Hematopoietic multipotent progenitor cell (in vitro differentiated cells): ENCODE measurements around the gene RELN. TPM values are rescaled to one million over a fixed set of nuclear protein-coding genes. Genes with fewer than 3 reads are reported as not detected.
A peak's percentile ranks its signal among the peaks of the same experiment; 100 is the strongest.

Experiments used
- DNase-seq, 3 donors: peaks; one replicate each; pipeline ENCODE4 v3.0.0-alpha.2; 2011 to 2015; ENCODE audit warnings: low read depth in 2 of 3, low spot score in 2 of 3
- total RNA-seq: library from RNA; depleted of rRNA; stranded (reverse); fragments of >200 nt; gene quantifications from one replicate; pipeline ENCODE4 v1.2.3, GENCODE V29; 2012

RELN gene
- total RNA-seq, 1 donor, result not detected

DNA sequence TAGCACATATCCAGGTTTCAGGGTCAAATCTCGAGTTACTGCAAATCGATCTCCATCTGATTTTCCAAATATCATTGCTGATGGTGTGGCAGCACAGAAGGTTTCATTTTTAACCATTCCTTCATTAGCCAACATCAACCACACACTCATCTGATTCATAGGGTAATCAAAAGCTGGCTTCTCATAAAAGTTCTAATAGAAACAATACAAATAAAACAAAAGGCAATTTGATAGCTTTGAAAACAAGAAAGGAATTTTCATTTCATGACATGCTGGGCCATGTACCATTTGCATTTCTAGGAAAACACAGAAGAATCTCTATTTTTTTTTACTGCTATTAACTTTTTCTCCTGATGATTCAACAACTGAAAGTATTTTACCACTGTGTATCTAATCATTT, 395.8 kb downstream of the RELN start:
- DNase-seq, result no peak

DNA sequence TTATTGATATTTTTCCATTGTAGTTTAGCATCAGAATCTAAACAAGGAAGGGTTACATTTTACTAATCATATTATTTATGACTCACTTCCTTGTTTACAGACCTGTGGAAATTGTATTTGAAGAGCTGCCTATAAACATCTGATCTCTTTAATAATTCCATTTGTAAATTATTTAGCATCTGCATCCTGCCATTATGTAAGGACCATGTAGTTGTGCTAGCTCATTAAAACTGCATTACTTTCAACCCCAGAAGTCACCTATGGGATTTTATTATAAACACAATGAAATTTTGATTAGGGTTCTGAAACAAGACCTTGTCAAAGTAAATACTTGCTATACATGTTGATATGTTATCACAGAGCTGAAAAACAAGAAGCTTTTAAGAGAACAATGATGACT, 396.6 kb downstream of the RELN start:
- DNase-seq, result no peak

DNA sequence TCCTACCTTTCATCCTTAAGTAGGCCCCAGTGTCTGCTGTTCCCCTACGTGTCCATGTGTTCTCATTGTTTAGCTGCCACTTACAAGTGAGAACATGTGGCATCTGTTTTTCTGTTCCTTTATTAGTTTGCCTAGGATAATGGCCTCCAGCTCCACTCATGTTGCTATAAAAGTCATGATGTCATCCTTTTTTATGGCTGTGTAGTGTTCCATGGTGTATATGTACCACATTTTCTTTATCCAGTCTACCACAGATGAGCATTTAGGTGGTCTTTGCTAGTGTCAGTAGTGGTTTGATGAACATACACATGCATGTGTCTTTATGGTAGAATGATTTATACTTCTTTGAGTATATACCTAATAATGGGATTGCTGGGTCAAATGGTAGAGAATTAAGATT, 397.3 kb downstream of the RELN start:
- DNase-seq, result no peak

DNA sequence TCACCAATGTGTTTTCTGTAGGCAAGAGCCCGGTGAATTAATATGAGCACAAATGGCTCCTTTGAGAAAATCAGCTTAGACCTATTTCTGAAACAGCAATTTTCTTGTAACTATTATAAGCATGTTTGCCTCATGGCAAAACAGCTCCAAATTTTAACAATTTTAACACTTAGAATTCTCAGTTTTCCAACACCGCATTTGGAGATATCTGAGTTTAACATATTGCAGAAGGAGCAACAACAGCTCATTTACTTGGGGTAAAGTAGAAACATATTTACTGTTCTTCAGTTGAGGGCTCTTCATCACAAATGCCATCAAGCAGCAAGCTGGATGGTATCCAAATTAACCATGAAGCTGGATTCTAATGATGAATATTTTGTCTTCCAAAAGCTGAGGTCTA, 409.4 kb downstream of the RELN start:
- no peak for DNase-seq

DNA sequence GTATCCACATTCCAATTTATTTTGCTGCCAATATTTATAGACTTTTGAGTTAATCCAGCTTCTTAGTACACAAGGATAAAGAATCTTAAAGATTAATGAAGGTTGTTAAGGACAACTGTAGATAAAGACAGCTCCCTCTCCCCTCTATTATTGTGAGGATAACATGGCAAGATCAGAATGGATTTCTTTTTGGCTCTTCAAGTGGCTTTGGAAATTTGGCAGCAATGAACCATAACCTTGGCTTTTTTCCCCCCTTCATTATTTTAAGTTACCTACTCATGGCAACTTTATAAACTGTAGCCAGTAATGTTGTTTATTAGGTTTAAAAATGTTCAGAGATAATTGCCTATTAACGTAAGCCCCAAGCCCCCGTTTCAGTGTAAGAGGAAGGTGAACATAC, 412.4 kb downstream of the RELN start:
- no peak for DNase-seq

DNA sequence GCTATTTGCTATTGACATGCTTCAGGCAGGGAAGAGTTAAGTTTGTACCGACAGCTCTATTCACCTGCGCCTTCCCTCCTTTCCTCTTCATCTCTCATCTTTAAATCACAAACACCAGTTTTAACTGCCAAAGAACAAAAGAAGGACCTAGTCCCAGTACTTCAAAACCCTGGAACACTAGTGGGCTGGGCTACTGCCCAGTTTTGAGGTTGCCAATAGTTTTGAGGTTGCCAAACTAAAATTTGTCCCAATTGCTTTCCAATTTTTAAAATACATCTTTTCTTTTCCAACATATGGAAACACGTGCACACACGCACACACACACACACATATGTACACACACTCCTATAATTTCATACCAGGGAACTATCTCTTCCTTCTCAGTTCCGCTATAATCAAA, 412.8 kb downstream of the RELN start:
- DNase-seq, result no peak

DNA sequence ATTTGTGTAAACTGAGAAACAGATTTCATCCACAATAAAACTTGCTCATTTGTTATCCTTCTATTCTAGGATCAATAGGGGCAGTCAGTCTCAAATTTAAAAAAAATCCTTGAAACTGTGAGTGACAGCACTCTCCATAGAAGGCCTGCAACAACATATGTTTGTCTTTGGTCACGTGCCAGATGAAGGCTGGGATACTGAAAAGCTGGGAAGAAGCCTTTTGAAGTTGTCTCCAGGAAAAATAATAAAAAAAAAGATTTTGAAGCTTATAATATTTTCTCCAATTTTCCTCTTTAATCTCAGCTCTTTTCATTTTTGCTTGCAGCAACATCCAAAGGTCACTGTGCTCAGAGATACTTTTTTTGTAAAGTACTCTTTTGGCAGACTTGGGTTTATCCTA, 414.9 kb downstream of the RELN start:
- DNase-seq, result no peak

DNA sequence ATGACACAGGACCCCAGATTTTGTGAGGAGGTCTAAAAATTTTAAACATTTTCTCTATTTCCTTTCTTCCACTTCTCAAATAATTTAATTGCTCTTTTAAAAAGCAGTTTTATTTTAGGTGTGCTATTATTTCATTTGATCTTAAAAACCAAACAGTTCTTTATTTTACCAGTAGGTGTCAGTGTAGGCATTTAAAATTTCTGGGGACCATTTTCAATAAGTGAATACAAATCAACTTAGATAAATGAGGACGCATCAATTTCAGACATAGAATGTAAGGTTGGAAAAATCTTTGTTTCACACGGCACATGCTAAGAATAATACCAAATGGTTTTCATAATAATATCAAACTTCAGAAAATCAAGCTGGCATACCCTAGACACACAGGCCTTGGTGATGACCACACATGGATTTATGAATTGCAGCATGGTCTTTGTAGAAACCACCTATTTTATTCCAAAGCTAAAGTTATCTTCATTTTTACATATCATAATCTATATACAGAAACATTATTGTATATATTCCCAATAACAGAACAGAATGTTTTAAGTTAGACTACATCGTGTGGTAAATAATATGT, 415.9 kb downstream of the RELN start:
- DNase-seq, result peak; percentile 2 to 59 (median 10)

DNA sequence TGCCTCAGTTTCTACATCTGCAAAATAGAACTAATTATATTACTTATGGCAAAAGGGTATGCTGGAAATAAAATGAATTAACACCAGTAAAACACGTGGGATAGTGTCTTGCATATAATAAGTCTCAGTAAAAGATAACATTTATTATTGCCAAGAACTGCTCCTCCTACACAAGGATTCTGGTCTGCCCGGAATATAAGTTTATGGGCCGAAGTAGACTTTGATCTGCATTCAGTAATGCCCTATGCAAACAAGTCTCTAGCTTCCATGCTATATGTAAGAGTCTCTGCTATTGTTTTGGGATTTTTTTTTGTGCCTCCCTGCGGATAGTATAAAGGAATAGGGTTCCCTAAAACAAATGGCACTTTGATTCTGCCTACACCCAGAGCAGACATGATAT, 417.9 kb downstream of the RELN start:
- DNase-seq, result no peak

DNA sequence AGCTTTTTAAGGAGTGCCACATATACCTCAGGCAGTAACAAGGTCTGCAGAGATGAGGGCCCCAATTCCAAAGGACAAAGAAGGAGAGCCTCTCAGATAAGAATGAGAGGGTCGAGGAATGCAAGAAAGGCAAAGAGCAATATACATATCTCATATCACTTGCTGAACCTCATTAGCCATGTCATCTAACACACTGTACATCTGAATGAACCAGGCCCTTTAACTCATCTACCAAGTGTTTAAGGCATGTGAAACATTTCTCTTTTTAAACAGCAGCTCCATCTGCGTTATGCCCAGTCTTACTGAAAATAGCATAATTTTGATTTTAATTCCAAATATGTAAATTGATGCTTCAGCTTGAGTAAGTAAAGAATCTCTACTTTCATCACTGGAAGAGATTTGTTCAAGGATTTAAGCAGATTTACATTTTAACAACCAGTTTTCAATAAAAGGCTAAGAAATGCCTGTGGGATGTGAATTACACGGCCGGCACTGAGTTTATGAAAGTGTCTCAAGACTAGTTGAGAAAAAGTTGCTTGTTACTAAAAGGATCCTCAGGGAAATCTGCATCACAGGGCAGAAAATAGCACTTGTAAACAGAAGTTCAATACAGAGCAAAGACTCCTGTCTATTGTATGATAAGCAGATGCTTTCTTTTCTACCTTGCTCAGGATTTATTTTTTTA, 419.7 kb downstream of the RELN start:
- DNase-seq, result no peak

DNA sequence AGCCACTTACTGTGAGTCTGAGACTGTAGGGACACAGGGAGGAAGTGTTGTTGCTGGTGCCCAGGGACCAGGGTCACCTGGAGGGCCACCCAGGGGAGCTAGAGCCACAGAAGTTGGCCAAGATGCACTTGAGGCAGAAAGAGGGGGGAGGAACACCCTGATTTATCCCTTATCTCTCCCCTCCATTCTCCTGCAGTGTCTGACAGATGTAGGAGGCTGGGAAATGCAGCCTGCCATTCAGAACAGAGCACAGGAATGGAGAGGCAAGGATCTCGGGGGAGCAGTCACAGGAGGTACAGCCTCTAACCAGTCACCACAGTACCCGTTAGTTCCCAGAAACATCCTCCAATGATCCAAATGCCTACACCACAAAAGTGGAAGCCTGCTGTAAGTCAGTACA, 425.0 kb downstream of the RELN start:
- DNase-seq, result no peak

DNA sequence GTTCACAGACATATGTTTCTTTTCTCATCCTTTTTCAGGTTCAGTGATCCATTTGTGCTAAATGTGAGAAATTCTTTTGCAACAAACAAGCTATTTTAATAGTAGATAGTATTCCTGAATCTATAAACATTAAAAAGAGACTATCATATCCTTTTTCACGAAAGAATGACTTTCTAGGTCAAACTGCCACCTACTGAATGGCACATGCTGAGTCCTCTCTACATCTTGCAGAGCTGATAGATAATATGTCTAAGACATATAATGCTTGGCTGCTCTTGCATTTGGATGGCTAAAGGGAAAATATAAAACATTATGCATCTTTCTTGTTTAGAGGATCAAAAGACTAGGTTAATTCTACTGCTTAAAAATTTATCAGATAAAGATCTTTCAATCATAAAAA, 429.3 kb downstream of the RELN start:
- no peak for DNase-seq

DNA sequence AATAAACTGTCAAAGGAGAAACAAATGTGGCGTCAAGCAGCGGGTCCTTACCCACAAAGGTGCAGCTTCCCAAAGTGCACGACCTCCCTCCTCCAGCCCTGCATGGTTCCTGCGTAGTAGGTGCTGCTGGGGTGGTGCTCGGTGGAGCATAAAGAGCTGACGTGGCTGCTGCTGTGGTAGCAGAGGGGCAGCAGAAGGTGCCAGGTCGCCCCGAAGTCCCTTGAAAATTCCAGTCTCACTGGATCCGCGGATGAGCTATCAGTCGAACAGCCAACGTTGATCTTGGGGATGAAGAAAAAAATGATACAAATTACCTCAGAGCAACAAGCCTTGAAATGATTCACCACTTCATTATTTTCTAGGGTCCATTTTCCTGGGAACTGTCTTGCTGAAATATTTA, 438.4 kb downstream of the RELN start:
- no peak for DNase-seq

DNA sequence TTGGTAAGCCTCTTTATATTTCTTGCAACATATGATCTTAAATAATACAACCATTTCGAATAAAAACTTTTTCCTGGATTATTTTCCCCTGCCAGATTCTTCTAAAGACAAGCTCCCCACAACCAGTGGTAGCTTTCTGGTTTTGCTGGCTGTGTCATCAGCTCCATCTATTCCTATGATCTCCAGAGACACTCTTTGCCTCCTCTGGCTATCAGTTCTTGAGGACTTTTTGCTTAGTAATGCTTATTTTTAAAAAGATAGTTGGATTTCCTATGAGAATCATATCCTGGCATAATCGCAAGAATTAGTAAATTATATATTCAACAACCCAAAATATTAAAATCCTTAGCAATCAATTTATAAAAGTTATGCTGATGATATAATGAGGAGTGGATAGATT, 439.7 kb downstream of the RELN start:
- no peak for DNase-seq

DNA sequence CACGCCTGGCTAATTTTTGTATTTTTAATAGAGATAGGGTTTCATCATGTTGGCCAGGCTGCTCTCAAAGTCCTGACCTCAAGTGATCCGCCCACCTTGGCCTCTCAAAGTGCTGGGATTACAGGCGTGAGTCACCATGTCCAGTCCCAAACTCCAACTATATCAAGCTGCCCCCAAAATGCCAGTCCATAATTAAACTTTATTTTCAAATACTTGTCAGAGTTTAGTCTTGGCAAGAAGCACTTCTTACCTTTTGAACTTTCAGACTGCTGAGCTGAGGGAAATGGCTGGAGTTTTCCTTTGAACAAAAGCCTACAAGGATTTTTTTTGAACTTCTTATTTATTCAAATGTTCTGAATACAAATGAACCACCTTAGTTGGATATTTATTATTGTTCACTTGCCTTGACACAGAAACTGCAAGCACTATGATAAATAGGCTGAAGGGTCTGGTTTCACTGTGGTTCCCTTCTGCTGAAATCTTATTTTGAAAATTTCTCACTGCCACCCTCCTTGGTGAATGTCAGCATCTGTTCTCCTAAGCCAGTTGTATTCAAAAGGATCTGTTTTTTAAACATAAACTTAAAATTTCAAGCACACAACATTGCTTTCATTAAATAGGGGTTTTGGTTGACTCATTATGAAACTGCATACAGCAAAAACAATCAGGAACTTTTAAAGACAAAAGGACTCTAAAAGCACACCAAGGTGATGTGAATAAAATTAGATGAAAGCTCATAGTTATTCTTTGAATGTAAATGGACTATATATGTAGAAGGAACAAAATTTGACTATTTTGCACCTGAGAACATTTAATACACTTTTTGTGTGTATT, 441.8 kb downstream of the RELN start:
- DNase-seq, result no peak

DNA sequence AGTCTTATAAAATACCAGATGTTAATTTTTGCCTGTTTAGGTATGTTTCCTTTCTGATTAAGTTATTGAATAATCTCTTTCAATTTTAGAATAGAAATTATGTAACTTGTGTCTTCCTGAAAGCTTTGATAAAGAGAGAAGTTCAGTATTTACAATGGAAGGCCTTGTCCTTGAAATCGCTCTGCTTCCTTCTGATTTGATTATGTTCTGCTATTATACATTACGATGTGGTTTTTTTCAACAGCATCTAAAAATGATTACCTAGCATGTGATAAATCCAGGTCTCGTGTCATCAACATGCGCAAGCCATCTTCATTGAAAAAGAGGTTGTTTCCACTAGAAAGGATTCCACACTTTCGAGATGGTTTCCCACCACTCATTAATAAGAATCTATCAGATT, 447.0 kb downstream of the RELN start:
- no peak for DNase-seq

DNA sequence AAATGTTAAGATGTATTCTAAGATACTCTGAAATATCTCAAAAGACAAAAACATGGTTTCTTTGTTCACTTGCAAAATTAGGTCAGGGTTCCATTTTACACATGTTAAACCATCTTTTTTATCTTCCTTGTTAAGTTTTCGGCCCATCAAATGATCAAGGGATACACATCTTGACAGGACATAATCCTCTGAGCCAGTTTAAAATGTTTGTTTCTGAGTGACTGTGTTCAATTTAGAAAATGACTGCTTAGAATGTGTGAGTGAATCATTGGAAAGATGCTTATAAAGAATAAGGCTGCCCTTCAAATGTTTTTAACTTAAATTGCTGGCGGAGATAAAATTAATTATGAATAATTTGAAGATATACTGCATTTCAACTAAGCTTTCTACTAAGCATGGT, 447.5 kb downstream of the RELN start:
- DNase-seq, result no peak

DNA sequence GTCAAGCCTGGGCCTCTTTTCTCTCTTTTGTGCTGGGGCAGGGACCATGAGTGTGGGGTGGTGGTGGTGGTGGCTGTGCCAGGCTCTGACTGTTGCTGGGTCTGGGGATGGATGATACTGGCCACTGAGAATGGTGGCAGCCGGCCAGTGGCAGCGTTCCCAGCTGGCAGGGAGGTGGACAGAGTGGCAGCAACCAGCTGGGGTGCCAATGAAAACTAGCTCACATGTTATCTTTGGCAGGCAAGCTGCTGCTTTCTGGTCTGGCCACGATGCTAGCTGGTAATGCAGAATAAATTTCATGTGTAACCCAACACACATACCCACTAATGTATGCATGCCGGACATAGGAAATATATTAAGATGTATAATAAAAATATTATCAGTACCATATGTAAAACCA, 448.4 kb downstream of the RELN start:
- DNase-seq, result no peak

DNA sequence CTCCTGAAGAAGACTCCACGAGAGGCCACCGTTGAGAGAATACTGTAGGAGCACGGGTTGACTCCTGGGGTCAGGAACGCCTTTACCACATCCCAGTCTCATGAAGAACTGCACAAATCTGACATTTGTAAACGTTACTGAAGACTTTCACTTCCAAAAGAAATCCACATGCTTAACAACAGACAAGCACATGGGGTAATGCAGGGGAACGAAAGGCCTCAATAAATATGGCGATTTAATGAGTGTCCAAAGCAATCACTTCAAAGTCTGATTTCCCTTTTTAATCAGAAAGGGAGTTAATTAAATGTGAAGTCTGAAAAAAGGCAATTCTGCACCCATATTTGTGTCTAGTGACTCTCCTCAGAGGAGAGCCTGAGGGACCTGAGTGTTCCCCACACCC, 449.1 kb downstream of the RELN start:
- DNase-seq, result no peak

DNA sequence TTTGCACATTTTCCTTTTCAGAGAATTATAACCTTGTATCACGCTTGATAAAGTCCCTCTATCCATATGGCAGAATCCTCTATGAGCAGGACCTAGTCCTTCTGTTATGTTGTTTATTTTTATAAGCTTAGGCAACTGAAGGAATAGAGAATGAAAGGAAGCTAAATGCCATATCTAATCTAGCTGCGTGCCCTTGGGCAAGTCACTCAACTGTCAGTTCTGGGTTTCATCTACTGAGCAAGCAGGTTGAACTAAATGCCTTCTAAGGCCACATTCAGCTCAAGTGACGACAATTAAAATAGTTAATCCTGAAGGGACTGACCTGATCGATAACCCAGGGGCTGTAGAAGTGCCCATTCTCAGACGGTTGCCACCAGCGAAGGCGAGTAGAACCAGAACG, 449.6 kb downstream of the RELN start:
- no peak for DNase-seq

DNA sequence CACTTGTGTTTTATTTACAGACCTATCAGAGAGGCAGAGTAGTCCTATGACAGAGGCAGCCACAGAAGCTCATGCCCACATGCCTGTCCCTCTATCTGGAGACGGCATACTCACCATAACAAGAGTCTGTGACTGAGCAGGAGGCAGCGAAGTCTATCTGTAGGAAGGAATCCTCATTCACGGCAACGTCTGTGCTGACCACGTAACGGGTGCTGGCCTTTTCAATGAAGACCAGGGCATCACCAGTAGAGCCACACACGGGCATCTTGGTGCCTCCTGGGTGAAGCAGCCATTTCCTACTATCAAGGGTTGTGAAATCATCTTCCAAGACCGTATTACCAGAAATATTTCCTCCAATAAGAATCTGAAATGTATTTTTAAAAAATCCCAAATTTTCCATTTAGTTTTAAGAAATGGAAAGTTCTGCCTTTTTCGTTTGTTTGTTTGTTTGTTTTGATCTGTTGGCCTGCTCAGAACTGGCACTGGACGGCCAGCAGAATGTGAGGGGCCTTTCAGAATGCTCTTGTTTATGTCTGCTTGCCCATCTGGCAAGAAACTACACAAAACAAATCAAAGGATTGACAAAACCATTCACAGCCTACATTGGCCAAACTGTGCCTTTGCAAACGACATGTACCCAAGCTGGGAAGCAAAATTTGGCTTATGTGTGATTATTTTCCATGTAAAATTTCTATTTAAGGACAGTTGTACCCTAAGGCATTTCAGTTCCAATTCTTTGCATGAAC, 450.3 kb downstream of the RELN start:
- no peak for DNase-seq
